Left lung (tissue), 10 donors: ENCODE measurements around the gene PNKP. TPM values are rescaled to one million over a fixed set of nuclear protein-coding genes. Genes with fewer than 3 reads are reported as not detected.

Experiments used
- ATAC-seq: fragments of 200-7000 bp; cut with Tn5 transposase; one replicate; pipeline ENCODE4 v1.9.1; 2020; ENCODE audit warnings: moderate library complexity
- DNase-seq, 4 donors: peaks; one replicate each; pipeline ENCODE4 v3.0.0-alpha.2; 2013 to 2020
- H3K27ac ChIP-seq, 2 donors: fragments of 200-600 bp; sonication (generic) in 1 of 2; one replicate each; pipeline versions ENCODE4 v1.5.0 to v1.8.0; 2020 to 2021
- H3K27me3 ChIP-seq, 2 donors: fragments of 200-600 bp; sonication (generic) in 1 of 2; one replicate each; pipeline versions ENCODE4 v1.5.0 to v1.8.0; 2020 to 2021
- H3K36me3 ChIP-seq, 2 donors: fragments of 200-600 bp; sonication (generic) in 1 of 2; one replicate each; pipeline versions ENCODE4 v1.5.0 to v1.8.0; 2020 to 2021
- H3K4me1 ChIP-seq, 2 donors: fragments of 200-600 bp; one replicate each; pipeline ENCODE4 v1.8.0; 2021
- H3K4me3 ChIP-seq, 2 donors: fragments of 200-600 bp; sonication (generic) in 1 of 2; one replicate each; pipeline versions ENCODE4 v1.5.0 to v1.8.0; 2020 to 2021; ENCODE audit warnings: mild to moderate bottlenecking in 1 of 2
- H3K9me3 ChIP-seq, 2 donors: fragments of 200-600 bp; sonication (generic) in 1 of 2; one replicate each; pipeline versions ENCODE4 v1.5.0 to v1.8.0; 2020 to 2021
- intact Hi-C, 2 donors: fragments of 100-400 bp; cut with DNase I; formaldehyde crosslinking; loops; one replicate each; pipeline versions ENCODE4 v1.11.2 to v1.14.2; 2022
- polyA plus RNA-seq, 6 donors: library from polyadenylated mRNA; unstranded; fragments of 120-200 nt; gene quantifications; one replicate each; pipeline ENCODE4 v1.2.1, GENCODE V29; 2013; ENCODE audit not compliant: insufficient read length in 6 of 6
- total RNA-seq, 2 donors: library from RNA; stranded (reverse); fragmentation: NEBNext Ultra II Directional; extraction: Animal tissue kit (Norgen Biotek cat#: 25700); gene quantifications; one replicate each; pipeline ENCODE4 v1.2.1, GENCODE V29; 2021
- TF ChIP-seq, protein P1 (sequence below), 2 donors: fragments of 200-600 bp; sonication (generic) in 1 of 2; IDR thresholded peaks; one replicate each; pipeline versions ENCODE4 v1.5.0 to v1.8.0; 2021; ENCODE audit warnings: antibody characterized with exemption in 2 of 2
- donor health status: DM: no; HTN: yes; CAD: no.
- donor health status: DM: no; HTN: no; CAD: no.

PNKP gene
- total and polyA plus RNA-seq, 8 donors, result 56.8 to 89.5 (median 66.3) TPM

GRCh38 chr19:49855676-49856573, 11.5 kb downstream of the PNKP start:
- Histone ChIP-seq H3K27me3 (peaks cover 0 to 9% of the 10 kb centered on the region in 2 donors), H3K36me3 (peaks cover 0 to 67% of the 10 kb centered on the region in 2 donors), H3K4me3 (no peak overlapping the region), H3K27ac (no peak overlapping the region), H3K4me1 (peaks cover 15 to 23% of the 10 kb centered on the region in 2 donors), H3K9me3 (no peaks in the 10 kb centered on the region)
- DNase-seq, result peak in 1 of 4 donors; percentile 65
- TF ChIP-seq, protein P1, sequence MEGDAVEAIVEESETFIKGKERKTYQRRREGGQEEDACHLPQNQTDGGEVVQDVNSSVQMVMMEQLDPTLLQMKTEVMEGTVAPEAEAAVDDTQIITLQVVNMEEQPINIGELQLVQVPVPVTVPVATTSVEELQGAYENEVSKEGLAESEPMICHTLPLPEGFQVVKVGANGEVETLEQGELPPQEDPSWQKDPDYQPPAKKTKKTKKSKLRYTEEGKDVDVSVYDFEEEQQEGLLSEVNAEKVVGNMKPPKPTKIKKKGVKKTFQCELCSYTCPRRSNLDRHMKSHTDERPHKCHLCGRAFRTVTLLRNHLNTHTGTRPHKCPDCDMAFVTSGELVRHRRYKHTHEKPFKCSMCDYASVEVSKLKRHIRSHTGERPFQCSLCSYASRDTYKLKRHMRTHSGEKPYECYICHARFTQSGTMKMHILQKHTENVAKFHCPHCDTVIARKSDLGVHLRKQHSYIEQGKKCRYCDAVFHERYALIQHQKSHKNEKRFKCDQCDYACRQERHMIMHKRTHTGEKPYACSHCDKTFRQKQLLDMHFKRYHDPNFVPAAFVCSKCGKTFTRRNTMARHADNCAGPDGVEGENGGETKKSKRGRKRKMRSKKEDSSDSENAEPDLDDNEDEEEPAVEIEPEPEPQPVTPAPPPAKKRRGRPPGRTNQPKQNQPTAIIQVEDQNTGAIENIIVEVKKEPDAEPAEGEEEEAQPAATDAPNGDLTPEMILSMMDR (IDR thresholded peaks at IDR 0.05), result no peak
- no peak for ATAC-seq
- intact Hi-C loops, result no loop called here

GRCh38 chr19:49855277-49855675, 12.1 kb downstream of the PNKP start:
- intact Hi-C loops, result no loop called here
- no peak overlapping the region for H3K4me3 ChIP-seq
- ATAC-seq, result no peak
- peak in 1 of 4 donors; percentile 59 for DNase-seq
- H3K9me3 ChIP-seq, result no peaks in the 10 kb centered on the region
- H3K4me1 ChIP-seq, result peaks cover 12 to 23% of the 10 kb centered on the region in 2 donors
- peaks cover 0 to 60% of the 10 kb centered on the region in 2 donors for H3K36me3 ChIP-seq
- TF ChIP-seq, protein P1 (IDR thresholded peaks at IDR 0.05), result no peak
- H3K27ac ChIP-seq, result no peak overlapping the region
- peaks cover 0 to 9% of the 10 kb centered on the region in 2 donors for H3K27me3 ChIP-seq

DNA sequence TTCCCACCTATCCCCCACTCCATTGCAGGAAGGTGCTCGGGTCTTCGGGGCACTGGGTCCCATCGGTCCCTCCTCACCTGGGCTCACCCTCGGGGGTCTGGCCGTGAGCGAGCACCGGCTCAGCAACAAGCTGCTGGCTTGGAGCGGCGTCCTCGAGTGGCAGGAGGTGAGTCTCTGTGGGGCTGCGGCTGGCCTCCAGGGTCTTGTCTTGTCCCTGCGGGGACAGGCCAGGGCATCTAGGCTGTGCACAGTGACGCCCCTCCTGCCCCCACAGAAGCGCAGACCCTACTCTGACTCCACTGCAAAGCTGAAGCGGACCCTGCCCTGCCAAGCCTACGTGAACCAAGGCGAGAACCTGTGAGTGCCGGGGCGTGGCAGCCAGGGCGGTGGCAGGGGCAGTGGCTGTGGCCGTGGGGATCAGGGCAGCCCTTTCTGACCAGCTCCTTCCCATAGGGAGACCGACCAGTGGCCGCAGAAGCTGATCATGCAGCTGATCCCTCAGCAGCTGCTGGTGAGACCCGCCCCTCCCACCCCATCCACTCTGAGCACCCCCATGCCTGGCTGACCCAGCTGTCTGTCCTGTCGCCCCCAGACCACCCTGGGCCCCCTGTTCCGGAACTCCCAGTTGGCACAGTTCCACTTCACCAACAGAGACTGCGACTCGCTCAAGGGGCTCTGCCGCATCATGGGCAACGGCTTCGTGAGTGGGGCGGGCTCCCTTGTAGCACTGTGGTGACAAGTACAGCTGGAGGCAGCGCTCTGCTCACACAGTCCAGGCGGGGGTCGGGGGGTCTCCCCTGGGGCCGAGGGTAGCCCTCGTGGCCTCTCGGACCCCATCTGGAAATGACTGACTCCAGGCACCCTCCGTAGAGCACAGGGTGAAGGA, 12.8 kb downstream of the PNKP start:
- Histone ChIP-seq H3K4me3 (no peak overlapping the region), H3K4me1 (peaks cover 16 to 30% of the 10 kb centered on the region in 2 donors), H3K9me3 (no peaks in the 10 kb centered on the region), H3K36me3 (peaks cover 0 to 54% of the 10 kb centered on the region in 2 donors), H3K27ac (no peak overlapping the region), H3K27me3 (peaks cover 0 to 9% of the 10 kb centered on the region in 2 donors)
- DNase-seq (peak in 1 of 4 donors; percentile 80), ATAC-seq (no peak)
- TF ChIP-seq, protein P1 (IDR thresholded peaks at IDR 0.05), result no peak
- intact Hi-C loops, result no loop called here

- DNase-seq (peak in 1 of 4 donors; percentile 71), ATAC-seq (no peak)
- Histone ChIP-seq H3K36me3 (peaks cover 0 to 47% of the 10 kb centered on the region in 2 donors), H3K9me3 (no peaks in the 10 kb centered on the region), H3K4me1 (peaks cover 16 to 37% of the 10 kb centered on the region in 2 donors), H3K27ac (no peak overlapping the region), H3K4me3 (no peak overlapping the region), H3K27me3 (peaks cover 0 to 9% of the 10 kb centered on the region in 2 donors)
- intact Hi-C loops, result no loop called here
- TF ChIP-seq, protein P1 (IDR thresholded peaks at IDR 0.05), result no peak
Measured at GRCh38 chr19:49853852-49854377, 13.5 kb downstream of the PNKP start.
